NCI-H1105 treated with DMSO at 0.1 percent for 48 hours (cell line): ENCODE data around the gene LYPD8.
A peak's percentile ranks its signal among the peaks of the same experiment; 100 is the strongest.

Experiments used
- DNase-seq: peaks from one replicate; lab custom pipeline; 2025; lab: John Stamatoyannopoulos, UW

Gene LYPD8

DNA sequence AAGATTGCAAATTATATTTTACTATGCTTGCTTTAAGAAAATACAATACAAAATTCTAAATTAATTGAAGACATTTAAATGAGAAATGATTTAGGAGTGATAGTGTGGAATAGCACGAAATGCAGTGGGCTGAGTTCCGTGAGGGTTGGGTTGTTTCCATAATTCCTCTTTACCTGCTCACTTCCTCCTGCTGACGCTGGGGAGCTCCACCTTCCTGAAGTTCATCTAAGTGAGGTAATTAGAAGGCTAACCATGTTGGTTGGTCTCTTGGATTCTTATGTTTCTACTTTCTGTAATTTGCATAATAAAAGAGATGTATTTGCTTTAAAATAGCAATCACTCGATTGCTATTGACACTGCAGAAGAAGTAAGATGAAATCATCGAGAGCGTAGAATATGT, 57.7 kb downstream of the LYPD8 start:
- DNase-seq = no peak

GRCh38 chr1:248696774-248697173, 58.8 kb downstream of the LYPD8 start:
- DNase-seq = no peak

GRCh38 chr1:248696261-248696660, 59.3 kb downstream of the LYPD8 start:
- DNase-seq = peak; percentile 0

- DNase-seq = no peak
Measured at GRCh38 chr1:248695451-248696132, 60.0 kb downstream of the LYPD8 start.

GRCh38 chr1:248691567-248692155, 63.9 kb downstream of the LYPD8 start:
- no peak for DNase-seq
